CD14-positive monocyte (primary cell): Measurements from ENCODE around the gene LATS2. TPM values are rescaled to one million over a fixed set of nuclear protein-coding genes. Genes with fewer than 3 reads are reported as not detected.

Experiments used
- DNase-seq, 3 donors: peaks; one replicate each; pipeline ENCODE4 v3.0.0-alpha.2; 2011 to 2022
- H2AFZ ChIP-seq: 2 replicates; pipeline ENCODE4 v1.6.0; 2012; ENCODE audit warnings: mild to moderate bottlenecking, low read depth, low read length, inconsistent platforms; ENCODE audit not compliant: insufficient read depth, poor library complexity, severe bottlenecking
- H3K27ac ChIP-seq, 2 donors: 1 replicate in 1 of 2; 2 replicates in 1 of 2; pipeline ENCODE4 v1.5.1; 2012 to 2013; ENCODE audit warnings: low read length in 2 of 2, control low read depth in 1 of 2, inconsistent platforms in 1 of 2, low read depth in 1 of 2, mild to moderate bottlenecking in 1 of 2
- H3K27me3 ChIP-seq, 2 donors: one replicate each; pipeline versions ENCODE4 v1.6.0 to v1.6.1; 2011 to 2013; ENCODE audit warnings: low read length in 2 of 2; ENCODE audit not compliant: control insufficient read depth in 2 of 2, insufficient read depth in 2 of 2
- H3K36me3 ChIP-seq, 2 donors: replicated peaks in 1 of 2; 1 replicate in 1 of 2; 2 replicates in 1 of 2; pipeline versions ENCODE4 v1.5.1 to v1.6.1; 2012 to 2013; ENCODE audit warnings: low read length in 2 of 2, control low read depth in 1 of 2, inconsistent platforms in 1 of 2, mild to moderate bottlenecking in 1 of 2; ENCODE audit not compliant: insufficient read depth in 2 of 2, control insufficient read depth in 1 of 2
- H3K4me1 ChIP-seq, 2 donors: 1 replicate in 1 of 2; 2 replicates in 1 of 2; pipeline versions ENCODE4 v1.5.1 to v1.6.1; 2012 to 2013; ENCODE audit warnings: low read length in 2 of 2, control low read depth in 1 of 2, inconsistent platforms in 1 of 2, mild to moderate bottlenecking in 1 of 2, moderate library complexity in 1 of 2; ENCODE audit not compliant: insufficient read depth in 2 of 2, control insufficient read depth in 1 of 2
- H3K4me2 ChIP-seq: replicated peaks from 2 replicates; pipeline ENCODE3; 2012; ENCODE audit warnings: low read length, moderate library complexity, mild to moderate bottlenecking; ENCODE audit not compliant: poor library complexity, severe bottlenecking; ENCODE audit errors: extremely low read depth
- H3K4me3 ChIP-seq, 3 experiments: fragments of 200-600 bp in 1 of 3; sonication (generic) in 1 of 3; replicated peaks in 1 of 3; 1 replicate in 2 of 3; 2 replicates in 1 of 3; pipeline ENCODE4 v1.5.1; 2011 to 2013; ENCODE audit warnings: low read length in 3 of 3, mild to moderate bottlenecking in 3 of 3, control low read depth in 2 of 3, low read depth in 2 of 3, inconsistent platforms in 1 of 3, moderate library complexity in 1 of 3
- H3K79me2 ChIP-seq: 2 replicates; pipeline ENCODE4 v1.6.0; 2012; ENCODE audit warnings: mild to moderate bottlenecking, control low read depth, inconsistent platforms, low read length, moderate library complexity; ENCODE audit not compliant: insufficient read depth
- H3K9ac ChIP-seq: 2 replicates; pipeline ENCODE4 v1.6.0; 2017; ENCODE audit warnings: low read length, mild to moderate bottlenecking; ENCODE audit not compliant: insufficient read depth, poor library complexity, severe bottlenecking
- H3K9me3 ChIP-seq, 2 donors: replicated peaks in 1 of 2; 1 replicate in 1 of 2; 2 replicates in 1 of 2; pipeline versions ENCODE4 v1.5.1 to v1.6.1; 2012 to 2013; ENCODE audit warnings: low read length in 2 of 2, control low read depth in 1 of 2; ENCODE audit not compliant: control insufficient read depth in 1 of 2, insufficient read depth in 1 of 2
- H4K20me1 ChIP-seq: 2 replicates; pipeline ENCODE4 v1.6.0; 2012; ENCODE audit warnings: mild to moderate bottlenecking, low read length, control low read depth, moderate library complexity; ENCODE audit not compliant: insufficient read depth
- H3K27ac Mint-ChIP-seq, 7 donors: one replicate each; pipeline ENCODE4 v1.8.0; 2020; ENCODE audit warnings: mild to moderate bottlenecking in 7 of 7, mixed read lengths in 7 of 7, moderate library complexity in 6 of 7, inconsistent platforms in 2 of 7
- H3K27me3 Mint-ChIP-seq, 3 donors: one replicate each; pipeline ENCODE4 v1.8.0; 2021 to 2022; ENCODE audit warnings: low read depth in 3 of 3, mild to moderate bottlenecking in 3 of 3, mixed read lengths in 3 of 3, moderate library complexity in 3 of 3, inconsistent platforms in 1 of 3
- H3K36me3 Mint-ChIP-seq, 2 donors: one replicate each; pipeline ENCODE4 v1.8.0; 2020; ENCODE audit warnings: mixed read lengths in 2 of 2, inconsistent platforms in 1 of 2, mild to moderate bottlenecking in 1 of 2
- H3K4me1 Mint-ChIP-seq: one replicate; pipeline ENCODE4 v1.8.0; 2020; ENCODE audit warnings: mild to moderate bottlenecking, mixed read lengths
- H3K4me3 Mint-ChIP-seq, 2 donors: one replicate each; pipeline ENCODE4 v1.8.0; 2020; ENCODE audit warnings: mild to moderate bottlenecking in 2 of 2, mixed read lengths in 2 of 2, moderate library complexity in 1 of 2
- H3K9me3 Mint-ChIP-seq, 7 donors: one replicate each; pipeline ENCODE4 v1.8.0; 2020 to 2022; ENCODE audit warnings: mixed read lengths in 7 of 7, mild to moderate bottlenecking in 6 of 7, moderate library complexity in 6 of 7, inconsistent platforms in 2 of 7
- WGBS: methylation state at CpG from one replicate; pipeline ENCODE4 v1.1.5; 2013; ENCODE audit warnings: missing lambda C conversion rate; ENCODE audit not compliant: insufficient coverage; 5-methylcytosine and 5-hydroxymethylcytosine counted together
- intact Hi-C, 2 donors: fragments of 100-400 bp; cut with micrococcal nuclease; formaldehyde crosslinking; loops; one replicate each; pipeline versions ENCODE4 v1.15.0 to v1.15.1; 2023
- polyA plus RNA-seq, 3 donors: library from polyadenylated mRNA; depleted of rRNA in 1 of 3; unstranded in 2 of 3; stranded (reverse) in 1 of 3; fragments of 300-500 nt in 2 of 3; fragments of >200 nt in 1 of 3; fragmentation: Illumina TruSeq in 2 of 3; gene quantifications; 1 replicate in 2 of 3; 2 replicates in 1 of 3; pipeline ENCODE4 v1.2.3, GENCODE V29; 2012 to 2021
- TF ChIP-seq, protein P1 (sequence below): fragments of 200-600 bp; IDR thresholded peaks from one replicate; pipeline ENCODE4 v1.8.0; 2022; ENCODE audit warnings: antibody characterized with exemption, mild to moderate bottlenecking

LATS2 gene
- polyA plus RNA-seq, 3 donors, result 0.96 to 11.2 (median 1.0) TPM

DNA sequence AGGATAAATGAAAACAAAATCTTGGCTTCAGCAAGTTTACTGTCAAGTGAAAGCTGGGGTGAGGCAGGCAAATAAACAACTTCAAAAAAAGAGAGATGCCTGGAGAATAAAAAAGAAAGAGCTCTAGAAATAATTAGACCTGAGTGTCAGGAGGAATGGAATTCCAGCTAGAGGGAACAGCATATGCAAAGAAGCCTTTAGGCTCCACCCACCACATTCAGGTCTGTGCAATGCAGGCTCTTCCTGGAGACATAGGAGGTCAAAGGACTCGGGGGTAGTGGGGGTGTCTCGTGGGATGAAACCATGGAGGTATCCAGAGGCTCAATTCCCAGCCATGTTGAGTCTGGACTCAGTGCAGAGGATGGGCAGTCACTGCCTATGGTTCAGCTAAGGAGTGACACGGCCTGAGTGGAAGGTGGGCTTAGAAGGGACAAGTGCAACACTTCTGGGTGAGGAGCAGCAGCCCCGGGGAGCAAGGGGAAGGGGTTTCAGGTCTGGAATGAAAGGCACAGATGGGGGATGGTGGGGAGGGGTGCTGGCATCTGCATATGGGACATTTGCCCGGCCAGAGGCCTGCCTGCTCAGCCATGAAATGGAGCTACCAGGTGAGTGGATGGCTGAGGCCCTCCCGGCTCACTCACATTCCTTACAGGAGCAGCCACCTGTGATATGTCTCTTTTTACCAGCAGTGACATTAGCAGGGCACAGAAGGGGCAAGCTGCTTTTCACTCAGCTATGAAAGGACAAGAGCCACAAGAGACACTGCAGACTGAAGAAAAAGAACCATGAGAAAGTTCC, 12.3 kb downstream of the LATS2 start:
- Histone ChIP-seq H3K79me2 (peaks cover 99% of the 10 kb centered on the region), H3K27me3 (no peaks in the 10 kb centered on the region), H3K4me1 (peaks cover 37 to 69% of the 10 kb centered on the region in 2 donors), H3K9ac (no peak overlapping the region), H3K4me2 (no peak overlapping the region), H3K36me3 (peaks cover 5 to 12% of the 10 kb centered on the region in 2 donors), H2AFZ (no peak overlapping the region), H4K20me1 (peaks cover 100% of the 10 kb centered on the region), H3K27ac (no peak overlapping the region), H3K9me3 (no peaks in the 10 kb centered on the region), H3K4me3 (no peak overlapping the region)
- intact Hi-C loops, result loop anchor here in 1 of 2 donors (10.0 kb wide), 1 partner anchor 94 kb away; no protein-coding TSS in a partner anchor
- H3K4me3 Mint-ChIP-seq, result no peak overlapping the region
- TF ChIP-seq, protein P1, sequence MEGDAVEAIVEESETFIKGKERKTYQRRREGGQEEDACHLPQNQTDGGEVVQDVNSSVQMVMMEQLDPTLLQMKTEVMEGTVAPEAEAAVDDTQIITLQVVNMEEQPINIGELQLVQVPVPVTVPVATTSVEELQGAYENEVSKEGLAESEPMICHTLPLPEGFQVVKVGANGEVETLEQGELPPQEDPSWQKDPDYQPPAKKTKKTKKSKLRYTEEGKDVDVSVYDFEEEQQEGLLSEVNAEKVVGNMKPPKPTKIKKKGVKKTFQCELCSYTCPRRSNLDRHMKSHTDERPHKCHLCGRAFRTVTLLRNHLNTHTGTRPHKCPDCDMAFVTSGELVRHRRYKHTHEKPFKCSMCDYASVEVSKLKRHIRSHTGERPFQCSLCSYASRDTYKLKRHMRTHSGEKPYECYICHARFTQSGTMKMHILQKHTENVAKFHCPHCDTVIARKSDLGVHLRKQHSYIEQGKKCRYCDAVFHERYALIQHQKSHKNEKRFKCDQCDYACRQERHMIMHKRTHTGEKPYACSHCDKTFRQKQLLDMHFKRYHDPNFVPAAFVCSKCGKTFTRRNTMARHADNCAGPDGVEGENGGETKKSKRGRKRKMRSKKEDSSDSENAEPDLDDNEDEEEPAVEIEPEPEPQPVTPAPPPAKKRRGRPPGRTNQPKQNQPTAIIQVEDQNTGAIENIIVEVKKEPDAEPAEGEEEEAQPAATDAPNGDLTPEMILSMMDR, result no peak
- H3K9me3 Mint-ChIP-seq, result peaks cover 0 to 3% (median 0%) of the 10 kb centered on the region in 7 donors
- WGBS, result 92% methylated on average over 6 of the region's 6 CpGs
- peaks cover 0 to 2% (median 0%) of the 10 kb centered on the region in 3 donors for H3K27me3 Mint-ChIP-seq
- peaks cover 78% of the 10 kb centered on the region for H3K4me1 Mint-ChIP-seq
- H3K36me3 Mint-ChIP-seq, result peaks cover 27 to 31% of the 10 kb centered on the region in 2 donors
- DNase-seq, result no peak
- peak overlapping the region; percentile 10 to 90 (median 75) for H3K27ac Mint-ChIP-seq

DNA sequence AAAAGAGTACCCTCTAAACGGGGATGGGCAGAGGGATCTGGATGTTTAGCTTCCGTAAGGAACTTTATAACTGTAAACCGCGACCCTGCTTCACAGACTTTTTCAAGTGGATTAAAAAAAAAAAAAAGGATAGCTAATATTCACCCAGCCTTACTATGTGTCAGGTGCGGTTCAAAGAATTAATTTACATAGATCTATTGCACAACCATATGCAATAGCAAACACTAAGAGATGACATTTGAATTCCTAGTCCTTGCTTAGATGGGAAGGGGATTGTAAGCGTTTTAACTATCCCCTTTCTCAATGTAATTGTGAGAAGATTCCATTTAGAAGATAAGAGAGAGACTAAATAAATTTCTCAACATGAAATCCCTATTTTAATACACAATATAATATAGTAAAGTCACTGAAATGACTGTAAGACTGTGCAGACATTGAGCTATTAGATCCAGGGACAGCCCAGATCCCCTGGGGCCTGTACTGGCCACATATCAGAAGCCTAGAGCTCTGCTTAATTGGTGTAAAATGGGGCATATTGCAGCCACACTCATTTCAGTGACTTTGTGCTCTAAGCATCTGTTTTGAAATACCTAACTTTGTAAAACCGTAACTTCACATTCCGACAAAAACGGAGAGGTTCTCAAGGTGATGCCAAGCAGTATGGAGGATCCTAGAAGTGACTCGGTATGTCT, 13.6 kb downstream of the LATS2 start:
- Histone ChIP-seq H2AFZ (no peak overlapping the region), H3K9ac (no peak overlapping the region), H3K27ac (no peak overlapping the region), H3K9me3 (no peaks in the 10 kb centered on the region), H3K27me3 (no peaks in the 10 kb centered on the region), H3K36me3 (peaks cover 6 to 21% of the 10 kb centered on the region in 2 donors), H3K4me3 (no peak overlapping the region), H3K4me2 (no peak overlapping the region), H3K79me2 (peaks cover 99% of the 10 kb centered on the region), H4K20me1 (peaks cover 100% of the 10 kb centered on the region), H3K4me1 (peaks cover 37 to 64% of the 10 kb centered on the region in 2 donors)
- no peak for DNase-seq
- intact Hi-C loops, result loop anchor here in 1 of 2 donors (10.0 kb wide), 1 partner anchor 93 kb away; no protein-coding TSS in a partner anchor
- Mint-ChIP-seq H3K4me1 (peaks cover 74% of the 10 kb centered on the region), H3K9me3 (peaks cover 0 to 3% (median 0%) of the 10 kb centered on the region in 7 donors), H3K4me3 (no peak overlapping the region), H3K27me3 (peaks cover 0 to 2% (median 0%) of the 10 kb centered on the region in 3 donors), H3K27ac (peak overlapping the region in 2 of 7 donors; percentile 10 to 56), H3K36me3 (peaks cover 29 to 36% of the 10 kb centered on the region in 2 donors)
- no CpG with 5 or more reads among the region's 10 CpGs for WGBS
- TF ChIP-seq, protein P1, result no peak
